ENCODE measurements around the gene SH3GL2. TPM values are rescaled to one million over a fixed set of nuclear protein-coding genes. Genes with fewer than 3 reads are reported as not detected.

The SH3GL2 gene
- total RNA-seq, 2 donors from 2014 or later, result 1.5 to 8.2 TPM

GRCh38 chr9:17839776-17840175 is 260.9 kb downstream of the SH3GL2 start:
- WGBS, result 43% methylated on average over 5 of the region's 5 CpGs
- intact Hi-C loops (cut with DNase I), result no loop called here
- Histone ChIP-seq H3K27ac (no peak overlapping the region), H3K4me1 (replicated peaks) (no peaks in the 10 kb centered on the region), H3K4me3 (no peak overlapping the region), H3K36me3 (no peaks in the 10 kb centered on the region), H3K27me3 (replicated peaks; ENCODE audit: insufficient read depth) (no peaks in the 10 kb centered on the region), H3K9me3 (no peaks in the 10 kb centered on the region)
- TF ChIP-seq POLR2AphosphoS5 (IDR thresholded peaks at IDR 0.05) (no peak), CTCF (IDR thresholded peaks at IDR 0.05) (no peak), POLR2A (IDR thresholded peaks at IDR 0.05) (no peak)
- no peak for DNase-seq (ENCODE audit: low spot score)

DNA sequence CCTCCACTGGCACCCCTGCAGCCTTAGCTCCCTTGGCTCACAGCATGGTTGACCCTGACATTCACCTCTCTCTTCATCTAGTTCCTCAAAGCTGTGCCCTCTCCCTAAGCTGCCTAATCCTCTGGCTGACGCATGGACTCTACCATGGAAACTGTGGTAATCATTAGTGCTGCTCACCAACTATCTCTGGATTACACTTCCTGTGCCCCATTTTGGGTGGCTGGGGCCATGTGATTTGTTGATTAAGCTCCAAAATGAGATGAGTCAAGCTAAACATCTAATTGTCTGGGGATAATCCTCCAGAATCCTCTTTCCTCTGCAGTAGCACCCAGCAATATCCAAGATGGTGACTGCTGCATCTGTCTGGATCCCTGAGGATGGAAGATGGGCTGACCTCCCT is 264.4 kb downstream of the SH3GL2 start:
- 88% methylated on average over 1 of the region's 1 CpG for whole genome bisulfite sequencing
- Histone ChIP-seq H3K9me3 (no peaks in the 10 kb centered on the region), H3K4me1 (replicated peaks) (no peaks in the 10 kb centered on the region)

More for the DNA sequence above, 264.4 kb downstream of the SH3GL2 start:
- Histone ChIP-seq H3K27me3 (replicated peaks; ENCODE audit: insufficient read depth) (no peaks in the 10 kb centered on the region), H3K36me3 (no peaks in the 10 kb centered on the region), H3K4me3 (no peak overlapping the region), H3K27ac (no peak overlapping the region)
- TF ChIP-seq POLR2AphosphoS5 (IDR thresholded peaks at IDR 0.05) (no peak), POLR2A (IDR thresholded peaks at IDR 0.05) (no peak), CTCF (IDR thresholded peaks at IDR 0.05) (no peak)
- intact Hi-C loops (cut with DNase I), result no loop called here
- DNase-seq (ENCODE audit: low spot score), result no peak
